GM12873 (cell line): Measurements from ENCODE around the gene MACROD2.

Experiments
- TF ChIP-seq, protein P1 (sequence below): IDR thresholded peaks from 2 replicates; pipeline ENCODE4 v1.5.1; 2012; ENCODE audit warnings: low read depth, mild to moderate bottlenecking, moderate library complexity, low read length, control low read depth; ENCODE audit not compliant: insufficient read depth; ENCODE audit errors: missing control alignments

Gene MACROD2

DNA sequence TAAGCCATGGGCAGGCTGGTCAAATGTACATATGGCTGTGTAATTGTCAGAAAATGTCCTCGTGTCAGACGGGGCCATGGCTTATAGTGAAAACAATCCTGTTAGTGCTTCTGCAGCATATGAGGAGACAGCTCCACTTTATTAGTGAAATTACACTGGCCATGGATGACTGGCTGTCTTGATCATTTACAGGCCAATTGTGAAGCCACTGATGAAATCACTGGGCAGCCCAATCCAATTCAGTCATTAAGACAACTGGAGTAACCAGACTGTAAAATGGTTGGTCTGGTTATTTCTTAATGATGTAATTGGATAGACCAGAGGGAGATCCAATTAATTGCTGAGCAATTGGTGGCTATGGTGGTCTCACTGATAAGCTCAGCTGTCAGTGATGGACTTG lies 1828.4 kb downstream of the MACROD2 start:
- TF ChIP-seq, protein P1, sequence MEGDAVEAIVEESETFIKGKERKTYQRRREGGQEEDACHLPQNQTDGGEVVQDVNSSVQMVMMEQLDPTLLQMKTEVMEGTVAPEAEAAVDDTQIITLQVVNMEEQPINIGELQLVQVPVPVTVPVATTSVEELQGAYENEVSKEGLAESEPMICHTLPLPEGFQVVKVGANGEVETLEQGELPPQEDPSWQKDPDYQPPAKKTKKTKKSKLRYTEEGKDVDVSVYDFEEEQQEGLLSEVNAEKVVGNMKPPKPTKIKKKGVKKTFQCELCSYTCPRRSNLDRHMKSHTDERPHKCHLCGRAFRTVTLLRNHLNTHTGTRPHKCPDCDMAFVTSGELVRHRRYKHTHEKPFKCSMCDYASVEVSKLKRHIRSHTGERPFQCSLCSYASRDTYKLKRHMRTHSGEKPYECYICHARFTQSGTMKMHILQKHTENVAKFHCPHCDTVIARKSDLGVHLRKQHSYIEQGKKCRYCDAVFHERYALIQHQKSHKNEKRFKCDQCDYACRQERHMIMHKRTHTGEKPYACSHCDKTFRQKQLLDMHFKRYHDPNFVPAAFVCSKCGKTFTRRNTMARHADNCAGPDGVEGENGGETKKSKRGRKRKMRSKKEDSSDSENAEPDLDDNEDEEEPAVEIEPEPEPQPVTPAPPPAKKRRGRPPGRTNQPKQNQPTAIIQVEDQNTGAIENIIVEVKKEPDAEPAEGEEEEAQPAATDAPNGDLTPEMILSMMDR = no peak

DNA sequence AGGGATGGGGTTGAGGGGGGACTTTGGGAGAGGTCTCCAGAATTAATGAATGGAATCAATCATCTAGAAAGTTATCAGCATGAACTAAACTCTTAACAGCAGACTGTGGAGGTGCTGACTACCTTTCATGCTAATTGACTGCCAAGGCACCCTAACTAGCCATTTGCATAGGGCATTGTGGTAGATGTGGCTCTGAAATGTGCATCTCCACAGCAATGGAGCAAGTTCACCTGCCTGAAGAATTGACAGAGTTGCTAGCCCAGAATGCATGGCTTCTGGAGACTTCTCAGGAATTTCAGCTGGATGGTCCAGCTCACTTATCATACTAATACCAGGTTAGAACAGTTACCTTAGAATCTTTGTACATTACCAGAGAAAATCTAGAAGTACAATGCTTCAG lies 1832.3 kb downstream of the MACROD2 start:
- TF ChIP-seq, protein P1 = no peak

DNA sequence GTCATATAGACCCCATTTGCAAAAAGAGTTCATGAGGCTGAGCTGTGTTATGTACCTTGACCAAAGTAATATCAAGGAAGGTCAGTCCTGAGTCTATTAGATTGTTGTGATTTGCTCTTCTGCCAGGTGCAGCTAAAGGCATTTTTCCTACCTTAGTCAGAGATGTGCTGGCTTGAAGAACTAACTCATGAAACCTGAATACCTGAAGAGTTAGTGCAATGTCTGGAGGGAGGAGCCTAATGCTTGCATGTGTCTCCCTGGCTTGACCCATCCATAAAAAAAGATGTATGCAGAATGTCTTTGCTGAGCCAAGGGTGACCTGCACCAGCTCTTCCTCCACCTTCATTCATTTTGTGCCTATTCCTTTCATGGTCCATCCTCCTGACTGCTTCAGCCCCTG lies 1835.9 kb downstream of the MACROD2 start:
- TF ChIP-seq, protein P1 = no peak

DNA sequence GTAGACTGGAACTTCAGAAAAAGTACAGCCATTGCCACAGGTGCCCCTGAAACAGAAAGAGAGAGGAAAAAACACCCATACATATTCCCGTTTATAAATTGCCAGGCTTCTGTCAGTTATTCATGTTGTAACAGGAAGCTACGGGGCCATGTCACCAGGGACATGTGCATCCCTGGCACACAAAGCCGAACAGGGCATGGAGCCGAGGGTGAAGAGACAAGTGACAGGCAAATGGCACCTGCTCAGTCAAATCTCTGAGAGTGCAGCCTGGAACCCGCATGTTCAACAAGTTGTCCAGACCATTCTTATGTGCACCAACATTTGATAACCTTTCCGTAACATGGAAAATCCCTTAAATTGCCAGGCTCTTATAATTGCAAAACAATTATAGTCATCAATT lies 1837.2 kb downstream of the MACROD2 start:
- TF ChIP-seq, protein P1 = no peak

DNA sequence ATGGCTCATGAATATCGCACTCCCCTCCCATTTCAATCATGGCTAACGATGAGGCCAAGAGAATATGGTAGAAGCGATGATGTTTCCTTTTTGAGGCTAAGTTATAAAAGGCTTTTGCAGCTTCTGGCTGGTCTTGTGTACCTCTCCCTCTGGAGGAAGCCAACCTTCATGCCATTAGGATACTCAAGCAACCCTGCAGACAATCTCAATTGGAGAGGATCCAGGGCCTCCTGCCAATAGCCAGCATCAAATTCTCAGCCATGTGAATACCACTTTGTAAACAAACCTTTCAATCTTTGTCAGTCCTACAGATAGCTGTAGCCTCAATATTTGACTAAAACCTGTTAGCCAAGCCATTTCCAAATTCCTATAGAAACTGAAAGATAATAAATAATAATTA lies 1839.5 kb downstream of the MACROD2 start:
- TF ChIP-seq, protein P1 = no peak

DNA sequence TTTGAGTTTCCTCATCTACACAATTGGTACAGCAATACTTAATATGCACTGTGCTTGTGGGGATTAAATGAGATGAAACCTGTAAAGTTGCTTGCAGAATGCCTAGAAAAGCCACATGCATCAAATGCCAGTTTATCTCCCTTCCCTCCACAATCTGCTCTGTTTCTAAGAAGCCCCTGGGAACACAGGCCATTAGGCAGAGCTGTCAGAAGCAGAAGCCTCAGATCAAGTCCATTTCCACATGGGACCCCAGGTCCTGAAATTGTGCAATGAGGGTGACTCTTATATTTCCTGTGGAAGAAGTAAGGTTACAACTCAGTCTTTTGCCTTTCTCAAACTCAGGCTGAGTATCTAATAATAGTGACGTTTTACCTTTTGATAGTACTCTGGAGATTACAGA lies 1840.5 kb downstream of the MACROD2 start:
- TF ChIP-seq, protein P1 = no peak

DNA sequence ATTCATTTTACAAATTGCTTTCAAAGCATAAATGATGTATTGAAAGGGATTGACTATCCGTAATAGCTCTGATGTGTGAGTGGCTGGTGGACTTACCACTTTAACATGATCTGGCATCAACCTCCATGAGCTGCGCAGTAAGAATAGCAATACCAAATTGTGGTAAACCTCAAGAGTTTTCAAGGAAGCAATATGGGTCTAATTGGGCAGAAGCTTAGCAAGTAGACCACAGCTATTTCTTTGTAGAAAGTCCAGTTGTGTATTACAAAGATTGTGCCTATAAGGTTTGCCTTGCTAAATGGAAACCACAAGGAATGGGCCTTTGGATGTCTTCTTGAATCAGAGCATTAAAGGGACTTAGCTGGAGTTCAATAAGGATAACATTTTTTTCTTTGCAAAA lies 1841.3 kb downstream of the MACROD2 start:
- TF ChIP-seq, protein P1 = no peak

DNA sequence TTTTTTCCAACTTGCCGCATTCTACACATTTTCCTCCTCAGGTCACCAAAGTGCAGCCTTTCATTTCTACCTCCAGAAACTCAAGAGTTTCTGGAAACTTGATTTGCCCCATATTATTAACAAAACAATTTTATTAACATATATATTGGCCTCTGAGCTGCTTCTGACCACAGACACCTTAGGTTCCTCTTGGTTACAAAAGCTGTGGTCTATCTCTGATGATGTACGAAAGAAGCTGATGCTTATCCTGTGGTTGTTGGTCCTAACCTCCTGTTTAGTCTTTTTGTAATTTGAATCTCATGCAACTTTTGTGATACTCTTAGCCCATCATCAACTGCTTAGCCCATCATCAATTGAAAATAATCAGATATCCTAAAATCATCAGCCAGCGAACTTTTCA lies 1842.2 kb downstream of the MACROD2 start:
- TF ChIP-seq, protein P1 = no peak
